Smooth muscle cell (in vitro differentiated cells): ENCODE data around the gene RPTOR. TPM values are rescaled to one million over a fixed set of nuclear protein-coding genes. Genes with fewer than 3 reads are reported as not detected.

Source experiments
- DNase-seq: peaks from one replicate; lab custom pipeline; 2025; ENCODE audit not compliant: unreplicated experiment; lab: John Stamatoyannopoulos, UW
- H2AFZ ChIP-seq: fragments of 200-600 bp; sonication (generic); 2 replicates; pipeline ENCODE4 v1.6.0; 2016; ENCODE audit warnings: antibody characterized with exemption, low read depth, mild to moderate bottlenecking
- H3F3A ChIP-seq: fragments of 200-600 bp; sonication (generic); 2 replicates; pipeline ENCODE4 v1.6.0; 2017; ENCODE audit warnings: antibody characterized with exemption, low read depth
- H3K27ac ChIP-seq: fragments of 200-600 bp; sonication (generic); 2 replicates; pipeline ENCODE4 v1.5.1; 2016; ENCODE audit warnings: low read depth, mild to moderate bottlenecking
- H3K27me3 ChIP-seq: fragments of 200-600 bp; sonication (generic); 2 replicates; pipeline ENCODE4 v1.6.1; 2016; ENCODE audit warnings: low read depth, mild to moderate bottlenecking
- H3K36me3 ChIP-seq: fragments of 200-600 bp; sonication (generic); 2 replicates; pipeline ENCODE4 v1.5.1; 2016; ENCODE audit warnings: low read depth
- H3K4me1 ChIP-seq: fragments of 200-600 bp; sonication (generic); 2 replicates; pipeline ENCODE4 v1.5.1; 2016; ENCODE audit warnings: low read depth
- H3K4me2 ChIP-seq: fragments of 200-600 bp; sonication (generic); 2 replicates; pipeline ENCODE4 v1.6.0; 2016; ENCODE audit warnings: mild to moderate bottlenecking
- H3K4me3 ChIP-seq: fragments of 200-600 bp; sonication (generic); 2 replicates; pipeline ENCODE4 v1.5.1; 2016; ENCODE audit warnings: mild to moderate bottlenecking
- H3K79me2 ChIP-seq: fragments of 200-600 bp; sonication (generic); 2 replicates; pipeline ENCODE4 v1.6.0; 2016; ENCODE audit warnings: low read depth, mild to moderate bottlenecking
- H3K9ac ChIP-seq: fragments of 200-600 bp; sonication (generic); 2 replicates; pipeline ENCODE4 v1.6.0; 2016; ENCODE audit warnings: low read depth
- H3K9me3 ChIP-seq: fragments of 200-600 bp; sonication (generic); replicated peaks from 2 replicates; pipeline ENCODE4 v1.5.1; 2016; ENCODE audit warnings: low read depth
- H4K20me1 ChIP-seq: fragments of 200-600 bp; sonication (generic); 2 replicates; pipeline ENCODE4 v1.6.0; 2016; ENCODE audit warnings: low read depth
- CTCF ChIP-seq: fragments of 200-600 bp; sonication (generic); IDR thresholded peaks from 2 replicates; pipeline ENCODE4 v1.5.1; 2017; ENCODE audit warnings: borderline replicate concordance, mild to moderate bottlenecking, antibody characterized with exemption; ENCODE audit not compliant: insufficient read depth, poor library complexity, severe bottlenecking
- WGBS: methylation state at CpG from one replicate; pipeline ENCODE4 v1.1.7; 2016; ENCODE audit warnings: low lambda C conversion rate; 5-methylcytosine and 5-hydroxymethylcytosine counted together
- polyA plus RNA-seq: library from polyadenylated mRNA; unstranded; fragments of >200 nt; fragmentation: Nextera tagmentation; extraction: Ambion mirVana; gene quantifications from 2 replicates; pipeline ENCODE4 v1.2.1, GENCODE V29; 2016
- total RNA-seq: library from RNA; depleted of rRNA; stranded (reverse); fragments of >200 nt; gene quantifications from 2 replicates; pipeline ENCODE4 v1.2.3, GENCODE V29; 2014

Gene RPTOR
- total and polyA plus RNA-seq, 2 experiments from 2014 or later = 10.6 to 12.2 TPM

GRCh38 chr17:80745183-80745582 is 200.5 kb downstream of the RPTOR start:
- Histone ChIP-seq H3K9ac (no peak overlapping the region), H3K27me3 (no peaks in the 10 kb centered on the region), H3F3A (no peaks in the 10 kb centered on the region), H3K27ac (no peak overlapping the region), H4K20me1 (no peaks in the 10 kb centered on the region), H2AFZ (no peak overlapping the region), H3K4me3 (no peak overlapping the region), H3K79me2 (no peaks in the 10 kb centered on the region), H3K9me3 (no peaks in the 10 kb centered on the region), H3K36me3 (no peaks in the 10 kb centered on the region), H3K4me1 (no peaks in the 10 kb centered on the region), H3K4me2 (no peak overlapping the region)
- 97% methylated on average over 4 of the region's 4 CpGs for WGBS
- no peak for DNase-seq
- no peak for TF ChIP-seq CTCF

GRCh38 chr17:80746262-80746935 is 201.8 kb downstream of the RPTOR start:
- no peak for TF ChIP-seq CTCF
- DNase-seq = no peak
- H4K20me1 ChIP-seq = no peaks in the 10 kb centered on the region
- no peak overlapping the region for H3K27ac ChIP-seq
- peaks cover 3% of the 10 kb centered on the region for H3K4me1 ChIP-seq
- H3K4me2 ChIP-seq = no peak overlapping the region
- H3K36me3 ChIP-seq = no peaks in the 10 kb centered on the region
- no peaks in the 10 kb centered on the region for H3K9me3 ChIP-seq
- H3K79me2 ChIP-seq = no peaks in the 10 kb centered on the region
- H3K9ac ChIP-seq = no peak overlapping the region
- H3K4me3 ChIP-seq = no peak overlapping the region
- H2AFZ ChIP-seq = no peak overlapping the region
- H3F3A ChIP-seq = no peaks in the 10 kb centered on the region
- H3K27me3 ChIP-seq = no peaks in the 10 kb centered on the region
- 98% methylated on average over 17 of the region's 23 CpGs for WGBS

GRCh38 chr17:80747469-80747868 is 202.8 kb downstream of the RPTOR start:
- H2AFZ ChIP-seq = no peak overlapping the region
- no peak overlapping the region for H3K27ac ChIP-seq
- no peaks in the 10 kb centered on the region for H3K79me2 ChIP-seq
- no peak overlapping the region for H3K4me2 ChIP-seq
- WGBS = 99% methylated on average over 9 of the region's 9 CpGs
- DNase-seq = no peak
- H3K9ac ChIP-seq = no peak overlapping the region
- H4K20me1 ChIP-seq = no peaks in the 10 kb centered on the region
- no peaks in the 10 kb centered on the region for H3K27me3 ChIP-seq
- no peaks in the 10 kb centered on the region for H3K9me3 ChIP-seq
- H3K4me1 ChIP-seq = peaks cover 14% of the 10 kb centered on the region
- no peak for TF ChIP-seq CTCF
- H3F3A ChIP-seq = no peaks in the 10 kb centered on the region
- H3K4me3 ChIP-seq = no peak overlapping the region
- H3K36me3 ChIP-seq = no peaks in the 10 kb centered on the region

GRCh38 chr17:80749611-80750010 is 205.0 kb downstream of the RPTOR start:
- Histone ChIP-seq H3K4me2 (no peak overlapping the region), H3K9me3 (no peaks in the 10 kb centered on the region), H3K27ac (no peak overlapping the region), H3K79me2 (no peaks in the 10 kb centered on the region), H2AFZ (no peak overlapping the region), H3K4me3 (no peak overlapping the region), H3K27me3 (no peaks in the 10 kb centered on the region), H4K20me1 (no peaks in the 10 kb centered on the region), H3K9ac (no peak overlapping the region), H3K4me1 (peaks cover 19% of the 10 kb centered on the region), H3K36me3 (no peaks in the 10 kb centered on the region), H3F3A (no peaks in the 10 kb centered on the region)
- no peak for TF ChIP-seq CTCF
- WGBS = 98% methylated on average over 3 of the region's 3 CpGs
- no peak for DNase-seq
